AG08395 (cell line): ENCODE results near the gene LYZ.
A peak's percentile ranks its signal among the peaks of the same experiment; 100 is the strongest.

Source experiments
- DNase-seq: peaks from one replicate; pipeline ENCODE4 v3.0.0; 2012; ENCODE audit warnings: mixed read lengths, low spot score

The LYZ gene

DNA sequence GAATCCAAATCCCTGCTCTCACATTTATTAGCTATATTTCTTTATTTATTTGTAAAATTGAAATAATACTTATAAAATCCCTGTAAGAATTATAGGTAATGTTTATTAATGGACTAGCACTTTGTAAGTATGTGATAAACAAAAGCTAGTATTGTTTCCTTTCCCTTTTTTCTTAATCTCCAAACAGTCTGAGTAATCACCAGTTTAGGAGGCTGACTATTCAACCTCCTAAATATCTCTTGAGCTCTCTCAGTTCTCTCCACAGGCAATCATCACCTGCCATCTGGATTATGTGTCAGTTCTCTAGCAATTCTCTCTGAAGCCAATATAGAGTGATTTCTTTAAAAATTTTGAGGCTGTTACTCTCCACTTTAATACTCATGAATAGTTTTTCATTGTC is 9.2 kb upstream of the LYZ start:
- no peak for DNase-seq

- no peak for DNase-seq
Measured at GRCh38 chr12:69339999-69340398, 8.2 kb upstream of the LYZ start.

DNA sequence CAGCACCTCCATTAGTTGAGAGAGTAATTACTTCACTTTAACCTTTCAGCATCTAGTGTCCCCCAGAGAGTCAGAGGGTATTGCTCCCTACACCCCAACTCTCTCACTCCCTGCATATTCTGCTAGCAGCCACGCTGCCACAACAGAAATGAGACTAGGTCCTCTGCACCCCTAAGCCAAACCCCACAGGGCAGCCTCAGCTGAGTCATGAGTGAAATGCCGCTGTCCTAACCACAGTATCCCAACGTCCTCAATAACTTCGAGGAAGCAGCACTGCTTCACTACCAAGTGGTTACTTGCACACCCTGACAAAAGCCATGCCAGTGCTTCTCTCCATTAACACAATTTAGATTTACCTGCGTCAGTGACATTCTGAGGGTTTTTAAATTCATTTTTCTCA is 6.9 kb upstream of the LYZ start:
- no peak for DNase-seq

DNA sequence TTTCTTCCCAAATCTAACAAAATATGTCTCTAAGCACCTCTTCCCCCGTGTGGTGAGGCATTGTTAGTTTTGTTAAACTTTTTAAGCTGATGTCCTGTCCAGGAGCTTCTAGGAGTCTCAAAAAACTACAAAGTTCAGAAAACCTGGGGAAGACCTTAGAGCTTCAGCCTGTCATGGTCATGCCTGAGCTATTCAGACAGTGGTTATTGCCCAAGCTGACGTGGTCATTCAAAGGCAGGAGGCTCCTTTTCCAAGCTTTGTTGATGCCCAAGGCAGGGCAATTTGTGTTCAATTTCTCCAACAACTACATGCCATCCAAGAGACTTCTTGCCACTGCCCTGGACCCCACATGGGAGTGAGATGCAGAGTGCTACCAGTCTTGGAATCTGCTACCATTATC is 5.8 kb upstream of the LYZ start:
- no peak for DNase-seq

DNA sequence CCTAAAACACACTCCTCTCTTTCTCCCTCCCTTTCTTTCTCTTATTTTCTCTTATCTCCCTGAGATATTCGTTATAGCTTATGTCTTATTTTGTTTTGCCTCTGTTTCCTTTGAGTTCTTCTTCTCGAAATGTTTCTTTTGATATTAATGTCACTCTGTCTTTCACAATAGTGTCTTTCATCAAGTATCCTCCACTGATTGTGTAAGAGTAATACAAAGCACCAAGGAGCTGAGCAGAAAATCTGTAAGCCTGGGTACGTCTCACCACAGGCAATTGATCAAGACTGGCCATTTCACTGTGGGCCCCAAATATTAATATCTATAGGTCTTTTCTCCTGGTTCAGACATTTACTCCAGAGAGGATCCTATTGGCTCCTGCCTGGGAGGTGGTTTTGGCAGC is 4.8 kb upstream of the LYZ start:
- no peak for DNase-seq

GRCh38 chr12:69343885-69344612 is 4.1 kb upstream of the LYZ start:
- DNase-seq = no peak

DNA sequence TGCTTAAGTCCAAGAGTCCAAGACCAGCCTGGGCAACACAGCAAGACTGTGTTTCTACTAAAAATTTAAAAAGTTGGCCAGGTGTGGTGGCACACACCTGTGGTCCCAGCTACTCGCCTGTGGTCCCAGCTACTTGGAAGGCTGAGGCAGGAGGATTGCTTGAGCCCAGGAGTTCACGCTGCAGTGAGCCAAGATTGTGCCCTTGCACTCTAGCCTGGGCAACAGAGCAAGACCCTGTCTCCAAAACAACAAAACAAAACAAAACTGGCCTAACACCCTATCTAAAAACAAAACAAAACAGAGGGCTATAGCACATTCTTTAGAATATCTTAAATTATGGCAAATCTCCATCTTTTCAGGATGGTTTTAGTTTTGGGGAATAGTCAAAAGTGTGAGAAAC is 3.1 kb upstream of the LYZ start:
- no peak for DNase-seq

DNA sequence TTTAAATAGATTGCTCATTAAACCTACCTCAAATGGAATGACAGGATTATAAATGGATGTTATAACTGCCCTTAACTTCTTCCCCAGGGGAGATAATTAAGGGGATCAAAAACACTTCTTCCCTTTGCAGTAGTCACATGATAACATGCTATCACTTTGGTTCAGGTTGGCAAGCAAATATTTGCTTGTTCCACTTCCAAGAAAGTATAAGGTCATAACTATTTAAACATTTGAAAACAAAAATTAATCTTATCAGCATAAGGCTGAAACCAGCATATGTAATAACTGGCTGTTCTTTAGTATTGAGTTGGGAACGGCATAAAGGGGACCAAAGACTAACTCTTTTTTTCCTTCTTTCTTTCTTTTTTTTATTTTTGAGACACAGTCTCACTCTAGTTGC is 2.4 kb upstream of the LYZ start:
- DNase-seq = no peak

DNA sequence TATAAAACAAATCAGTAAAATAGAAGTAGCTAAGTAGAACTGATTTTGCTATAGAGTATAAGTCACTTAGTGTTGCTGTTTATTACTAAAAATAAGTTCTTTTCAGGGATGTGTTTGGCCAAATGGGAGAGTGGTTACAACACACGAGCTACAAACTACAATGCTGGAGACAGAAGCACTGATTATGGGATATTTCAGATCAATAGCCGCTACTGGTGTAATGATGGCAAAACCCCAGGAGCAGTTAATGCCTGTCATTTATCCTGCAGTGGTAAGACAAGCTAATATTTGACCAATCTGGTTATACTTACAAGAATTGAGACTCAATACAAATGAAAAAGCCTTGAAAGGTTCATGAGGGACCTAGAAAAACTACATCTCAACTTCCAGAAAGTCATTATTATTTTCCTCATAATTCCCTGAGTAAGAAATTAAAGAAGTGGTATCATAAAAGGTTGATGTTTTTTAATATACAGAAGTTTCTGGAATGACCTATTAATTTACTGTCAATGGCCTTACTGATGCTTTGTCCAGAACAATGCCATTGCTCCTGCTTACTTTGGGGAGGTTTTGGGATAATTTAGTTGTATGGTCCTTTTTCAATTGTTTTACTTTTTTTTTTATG is 1.9 kb downstream of the LYZ start:
- DNase-seq = no peak

GRCh38 chr12:69350777-69351176 is 2.6 kb downstream of the LYZ start:
- DNase-seq = no peak

GRCh38 chr12:69351462-69352236 is 3.5 kb downstream of the LYZ start:
- DNase-seq = no peak

- DNase-seq = no peak
Measured at GRCh38 chr12:69352904-69353303, 4.7 kb downstream of the LYZ start.

DNA sequence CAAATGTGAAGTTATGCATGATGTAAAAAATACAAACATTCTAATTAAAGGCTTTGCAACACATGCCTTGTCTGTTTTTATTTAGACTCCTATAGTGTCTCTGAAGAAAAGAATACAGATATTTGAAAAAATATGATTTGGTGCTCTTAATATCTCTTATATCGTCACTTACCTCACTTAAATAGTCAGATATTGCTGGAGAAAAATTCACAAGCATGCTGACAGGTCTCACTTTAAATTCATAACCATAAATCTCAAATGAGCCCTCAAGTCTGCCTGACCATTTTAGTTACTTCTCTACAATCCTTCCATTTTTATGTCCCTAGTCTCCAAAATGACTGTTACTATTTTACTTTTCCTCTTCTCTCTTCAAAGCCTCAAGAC is 6.0 kb downstream of the LYZ start:
- DNase-seq = no peak

- DNase-seq = no peak
Measured at GRCh38 chr12:69354556-69355187, 6.5 kb downstream of the LYZ start.

DNA sequence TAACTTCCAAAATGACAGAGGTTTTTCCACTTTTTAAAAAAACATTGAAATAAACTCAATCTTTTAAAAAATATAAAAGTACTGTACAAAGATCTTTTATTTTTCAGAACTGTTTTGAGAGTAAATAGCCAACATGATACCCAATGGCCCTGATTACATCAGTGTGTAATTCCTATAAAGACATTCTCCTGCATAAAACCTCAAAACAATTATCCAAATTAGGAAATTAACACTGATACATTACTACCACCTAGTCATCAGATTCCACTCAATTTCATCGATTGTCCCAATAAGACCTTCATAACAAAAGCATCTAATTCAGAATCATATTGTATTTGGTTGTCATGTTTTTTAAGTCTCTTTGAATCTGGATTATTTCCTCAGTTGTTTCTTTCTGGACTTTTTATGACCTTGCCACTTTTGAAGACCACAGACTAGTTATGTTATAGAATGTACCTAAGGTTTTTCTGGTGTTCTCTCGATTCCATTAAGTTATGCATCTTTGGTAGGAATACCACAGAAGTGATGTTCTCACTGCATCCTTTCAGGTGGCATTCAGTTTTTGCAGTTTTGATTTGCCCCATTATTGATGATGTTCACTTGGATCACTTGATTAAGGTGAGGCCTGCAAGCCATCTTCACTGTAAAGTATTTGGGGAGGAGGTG is 7.3 kb downstream of the LYZ start:
- DNase-seq = no peak

DNA sequence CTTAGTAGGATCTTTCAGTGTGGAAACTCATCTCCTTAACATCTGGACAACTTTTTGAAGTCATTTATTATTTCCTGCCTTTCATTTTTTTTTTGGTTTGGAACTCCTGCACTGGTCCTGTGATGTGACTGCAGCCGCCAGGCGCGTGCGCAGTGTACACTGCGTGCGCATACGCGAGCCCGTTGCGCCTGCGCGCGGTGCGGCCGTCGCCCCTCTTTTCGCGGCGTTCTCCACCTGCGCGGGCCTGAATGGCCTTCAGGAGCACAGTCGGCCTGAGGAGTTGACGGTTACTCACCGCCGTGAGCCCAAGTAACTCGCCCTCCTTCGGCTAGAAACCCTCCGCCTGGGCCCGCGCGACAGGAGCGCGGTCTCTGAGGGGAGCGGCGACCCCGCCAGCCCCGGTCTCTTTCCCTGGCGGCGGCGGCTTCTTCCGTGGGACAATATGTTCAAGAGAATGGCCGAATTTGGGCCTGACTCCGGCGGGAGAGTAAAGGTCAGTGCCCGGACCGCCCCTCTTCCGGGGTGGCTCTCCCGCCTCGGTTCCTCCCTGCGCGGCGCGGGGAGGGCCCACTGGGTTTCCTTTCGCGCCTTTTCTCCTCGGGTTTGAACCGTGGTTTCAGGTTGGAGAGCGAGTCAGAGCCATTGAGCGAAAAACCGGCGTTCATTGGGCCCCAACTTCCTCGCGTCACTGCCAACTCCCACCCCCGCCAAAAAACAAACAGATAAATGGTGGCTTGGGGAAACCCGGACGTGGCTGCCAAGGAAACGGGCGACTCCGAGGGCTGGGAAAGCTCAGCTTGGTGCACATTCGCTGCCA is 11.6 kb downstream of the LYZ start, which contains the start of gene YEATS4:
TSS of gene YEATS4 (plus strand) at position 213 of the 817 bp plus-strand sequence. CDS start at position 443, 230 bp downstream.
- peak; percentile 97 for DNase-seq

DNA sequence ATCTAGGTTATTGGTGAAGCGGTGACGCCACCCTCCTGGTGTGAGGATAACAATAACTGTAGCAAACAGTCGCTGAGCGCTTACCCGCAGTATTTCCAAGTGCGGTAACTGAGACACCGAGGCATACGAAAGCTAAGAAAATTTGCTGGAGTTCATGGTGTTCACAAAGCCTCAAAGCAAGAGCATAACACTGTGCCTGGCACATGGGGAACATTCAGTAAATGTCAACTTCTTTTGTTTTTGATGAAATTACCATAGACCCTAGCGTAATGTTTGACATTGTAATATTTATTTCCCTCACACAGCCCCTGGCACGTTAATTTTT is 12.1 kb downstream of the LYZ start:
- no peak for DNase-seq

DNA sequence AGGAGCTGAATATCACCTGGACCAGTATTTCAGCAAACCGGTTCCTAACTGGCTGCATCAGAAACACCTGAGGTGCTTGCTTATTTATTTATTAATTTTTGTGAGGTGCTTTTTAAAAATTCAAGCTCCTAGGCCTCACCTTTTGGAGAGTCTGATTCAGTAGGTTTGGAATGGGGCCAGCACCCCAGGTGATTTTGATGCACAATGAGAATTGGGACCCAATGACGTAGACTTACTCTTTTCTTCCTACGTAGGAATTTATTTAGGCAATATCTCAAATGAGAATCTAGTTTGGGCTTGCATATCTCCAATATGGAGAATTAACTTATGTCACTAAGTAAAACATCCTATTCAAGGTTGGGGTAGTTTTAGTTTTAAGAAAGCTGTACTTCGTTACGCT is 18.6 kb downstream of the LYZ start:
- no peak for DNase-seq

GRCh38 chr12:69368171-69368570 is 20.0 kb downstream of the LYZ start:
- no peak for DNase-seq

GRCh38 chr12:69383074-69383473 is 34.9 kb downstream of the LYZ start:
- DNase-seq = no peak

DNA sequence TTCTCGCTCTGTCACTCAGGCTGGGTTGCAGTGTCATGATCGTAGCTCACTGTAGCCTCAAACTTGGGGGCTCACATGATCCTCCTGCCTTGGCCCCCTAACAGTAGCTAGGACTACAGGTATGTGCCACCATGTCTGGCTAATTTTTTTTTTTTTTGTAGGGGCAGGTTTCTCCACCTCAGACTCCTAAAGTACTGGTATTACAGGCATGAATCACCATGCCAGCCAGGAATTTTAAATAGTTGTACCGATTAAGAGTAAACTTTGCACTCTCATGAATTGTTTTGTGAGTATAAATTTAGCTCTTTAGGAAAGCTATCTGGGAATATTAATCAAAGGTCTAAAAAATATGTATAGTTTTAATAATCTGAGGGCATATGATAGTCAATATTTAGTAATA is 36.9 kb downstream of the LYZ start:
- DNase-seq = no peak
